B cell (primary cell): ENCODE data around the gene ACSS1. TPM values are rescaled to one million over a fixed set of nuclear protein-coding genes. Genes with fewer than 3 reads are reported as not detected.

Experiments used
- ATAC-seq: fragments of 200-7000 bp; cut with Tn5 transposase; one replicate; pipeline ENCODE4 v1.10.0; 2021; ENCODE audit warnings: low read depth, mild to moderate bottlenecking, moderate number of reproducible peaks, moderate library complexity
- CTCF ChIA-PET: fragments of 350-600 bp; sonication (Branson Sonifier 250); formaldehyde crosslinking; loops from one replicate; lab custom pipeline; 2021; ENCODE audit warnings: antibody characterized with exemption, inconsistent platforms; lab: Charles Lee
- POLR2A ChIA-PET: fragments of 350-600 bp; sonication (Branson Sonifier 250); formaldehyde crosslinking; loops from one replicate; lab custom pipeline; 2021; ENCODE audit warnings: antibody characterized with exemption; lab: Charles Lee
- DNase-seq: peaks from one replicate; pipeline ENCODE4 v3.0.0; 2013
- H2AFZ ChIP-seq: 2 replicates; pipeline ENCODE4 v1.6.1; 2012; ENCODE audit warnings: mild to moderate bottlenecking, low read depth, low read length; ENCODE audit not compliant: insufficient read depth, poor library complexity, severe bottlenecking
- H3K27ac ChIP-seq, 2 donors: 1 replicate in 1 of 2; 2 replicates in 1 of 2; pipeline ENCODE4 v1.5.1; 2012 to 2013; ENCODE audit warnings: low read length in 2 of 2, mild to moderate bottlenecking in 2 of 2, moderate library complexity in 1 of 2
- H3K27me3 ChIP-seq, 4 experiments: fragments of 200-600 bp in 1 of 4; sonication (generic) in 1 of 4; replicated peaks in 1 of 4; 1 replicate in 2 of 4; 2 replicates in 2 of 4; pipeline versions ENCODE4 v1.6.1 to v1.7.0; 2013 to 2016; ENCODE audit warnings: low read length in 3 of 4, mild to moderate bottlenecking in 2 of 4, mixed read lengths in 1 of 4, moderate library complexity in 1 of 4; ENCODE audit not compliant: insufficient read depth in 4 of 4, control insufficient read depth in 3 of 4; ENCODE audit errors: control extremely low read depth in 1 of 4
- H3K36me3 ChIP-seq, 2 experiments: replicated peaks in 1 of 2; 1 replicate in 1 of 2; 2 replicates in 1 of 2; pipeline versions ENCODE4 v1.6.1 to v1.7.1; 2013; ENCODE audit warnings: low read length in 1 of 2; ENCODE audit not compliant: insufficient read depth in 2 of 2, control insufficient read depth in 1 of 2; ENCODE audit errors: control extremely low read depth in 1 of 2, extremely low read depth in 1 of 2
- H3K4me1 ChIP-seq, 2 donors: fragments of 200-600 bp in 1 of 2; sonication (generic) in 1 of 2; 1 replicate in 1 of 2; 2 replicates in 1 of 2; pipeline versions ENCODE4 v1.5.1 to v1.6.1; 2013 to 2017; ENCODE audit warnings: low read length in 2 of 2; ENCODE audit not compliant: control insufficient read depth in 2 of 2, insufficient read depth in 2 of 2
- H3K4me2 ChIP-seq: replicated peaks from 2 replicates; pipeline ENCODE3; 2012; ENCODE audit warnings: mild to moderate bottlenecking, low read depth, low read length; ENCODE audit not compliant: poor library complexity, severe bottlenecking
- H3K4me3 ChIP-seq, 5 experiments: fragments of 200-600 bp in 1 of 5; sonication (generic) in 1 of 5; 1 replicate in 3 of 5; 2 replicates in 2 of 5; pipeline versions ENCODE4 v1.5.1 to v1.7.0; 2011 to 2016; ENCODE audit warnings: low read length in 4 of 5, mild to moderate bottlenecking in 4 of 5, low read depth in 2 of 5, control low read depth in 1 of 5, moderate library complexity in 1 of 5; ENCODE audit not compliant: insufficient read depth in 1 of 5; ENCODE audit errors: control extremely low read depth in 1 of 5, extremely low read depth in 1 of 5
- H3K79me2 ChIP-seq: fragments of 200-600 bp; sonication (generic); one replicate; pipeline ENCODE4 v1.6.0; 2016; ENCODE audit warnings: low read length; ENCODE audit not compliant: control insufficient read depth, insufficient read depth
- H3K9ac ChIP-seq: fragments of 200-600 bp; sonication (generic); 2 replicates; pipeline ENCODE4 v1.6.1; 2017; ENCODE audit warnings: mild to moderate bottlenecking, low read length, moderate library complexity
- H3K9me3 ChIP-seq, 3 donors: one replicate each; pipeline versions ENCODE4 v1.6.1 to v1.7.1; 2013; ENCODE audit warnings: low read length in 2 of 3; ENCODE audit not compliant: control insufficient read depth in 2 of 3, insufficient read depth in 1 of 3; ENCODE audit errors: control extremely low read depth in 1 of 3
- H4K20me1 ChIP-seq: 2 replicates; pipeline ENCODE4 v1.6.0; 2012; ENCODE audit warnings: mild to moderate bottlenecking, low read length; ENCODE audit not compliant: insufficient read depth, control insufficient read depth, poor library complexity, severe bottlenecking
- H3K27ac Mint-ChIP-seq: one replicate; pipeline ENCODE4 v1.8.0; 2021; ENCODE audit warnings: mixed read lengths
- H3K27me3 Mint-ChIP-seq: one replicate; pipeline ENCODE4 v1.8.0; 2021; ENCODE audit warnings: mixed read lengths
- H3K4me1 Mint-ChIP-seq: one replicate; pipeline ENCODE4 v1.8.0; 2021; ENCODE audit warnings: mixed read lengths
- H3K4me3 Mint-ChIP-seq: one replicate; pipeline ENCODE4 v1.8.0; 2021; ENCODE audit warnings: mixed read lengths
- H3K9me3 Mint-ChIP-seq: one replicate; pipeline ENCODE4 v1.8.0; 2022; ENCODE audit warnings: mixed read lengths; ENCODE audit not compliant: insufficient read depth
- EZH2 ChIP-seq: IDR thresholded peaks from 2 replicates; pipeline ENCODE4 v1.6.1; 2012; ENCODE audit warnings: borderline replicate concordance, low read depth, mild to moderate bottlenecking, moderate library complexity, low read length; ENCODE audit not compliant: insufficient read depth, poor library complexity, severe bottlenecking
- WGBS: methylation state at CpG from one replicate; pipeline ENCODE4 v1.1.5; 2013; ENCODE audit warnings: missing lambda C conversion rate; ENCODE audit not compliant: insufficient coverage; 5-methylcytosine and 5-hydroxymethylcytosine counted together
- intact Hi-C: fragments of 100-400 bp; cut with micrococcal nuclease; formaldehyde crosslinking; loops from one replicate; pipeline ENCODE4 v1.10.0; 2022
- polyA plus RNA-seq: library from polyadenylated mRNA; depleted of rRNA; stranded (reverse); fragments of >200 nt; gene quantifications from 2 replicates; pipeline ENCODE4 v1.2.3, GENCODE V29; 2012
- total RNA-seq, 2 donors: library from RNA; stranded (reverse); fragments of 120-200 nt in 1 of 2; gene quantifications; 1 replicate in 1 of 2; 2 replicates in 1 of 2; pipeline versions ENCODE4 v1.2.3 to v1.2.4, GENCODE V29; 2013 to 2022
- TF ChIP-seq, protein P1 (sequence below): fragments of 200-600 bp; IDR thresholded peaks from one replicate; pipeline ENCODE4 v1.8.0; 2022; ENCODE audit warnings: antibody characterized with exemption, mild to moderate bottlenecking

Gene ACSS1
- total and polyA plus RNA-seq, 2 donors (not counting 1 experiment from before 2014, with no cell fraction given): 82.7 to 95.5 TPM

DNA sequence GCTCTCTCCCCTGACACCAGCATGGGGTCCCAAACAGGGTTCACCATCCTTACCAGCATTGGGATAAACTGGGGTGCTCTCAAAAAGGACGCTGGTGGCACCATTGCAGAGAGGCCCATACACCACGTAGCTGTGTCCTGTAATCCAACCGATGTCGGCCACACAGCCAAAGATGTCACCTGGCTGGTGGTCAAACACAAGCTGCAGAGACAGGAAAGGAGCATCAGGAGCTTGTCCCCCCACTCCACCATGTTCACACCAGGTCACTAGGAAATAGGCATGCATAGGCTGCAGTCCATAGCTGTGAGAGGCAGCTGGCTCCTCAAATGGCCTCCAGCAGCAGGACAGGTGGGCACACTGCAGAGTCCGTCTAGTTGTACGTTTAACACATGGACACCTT, 36.6 kb downstream of the ACSS1 start:
- H3K36me3 ChIP-seq: peaks cover 0 to 85% of the 10 kb centered on the region in 2 experiments
- Mint-ChIP-seq H3K27me3 (no peaks in the 10 kb centered on the region), H3K27ac (no peak overlapping the region), H3K4me3 (no peak overlapping the region), H3K9me3 (no peaks in the 10 kb centered on the region), H3K4me1 (peaks cover 11% of the 10 kb centered on the region)
- no peak overlapping the region for H3K27ac ChIP-seq
- H3K4me2 ChIP-seq: no peak overlapping the region
- H3K4me1 ChIP-seq: no peaks in the 10 kb centered on the region
- no peaks in the 10 kb centered on the region for H3K27me3 ChIP-seq
- ATAC-seq: no peak
- H2AFZ ChIP-seq: no peak overlapping the region
- H4K20me1 ChIP-seq: peaks cover 100% of the 10 kb centered on the region
- ChIA-PET POLR2A (no interaction called here), CTCF (interaction anchor here (1.7 kb wide), 1 partner anchor 26 kb away, joined by 5 read pairs; no protein-coding TSS in a partner anchor)
- 98% methylated on average over 6 of the region's 6 CpGs for WGBS
- no peak for DNase-seq
- H3K4me3 ChIP-seq: no peak overlapping the region
- intact Hi-C loops: no loop called here
- no peaks in the 10 kb centered on the region for H3K9me3 ChIP-seq
- peaks cover 85% of the 10 kb centered on the region for H3K79me2 ChIP-seq
- TF ChIP-seq EZH2: no peak
- TF ChIP-seq, protein P1, sequence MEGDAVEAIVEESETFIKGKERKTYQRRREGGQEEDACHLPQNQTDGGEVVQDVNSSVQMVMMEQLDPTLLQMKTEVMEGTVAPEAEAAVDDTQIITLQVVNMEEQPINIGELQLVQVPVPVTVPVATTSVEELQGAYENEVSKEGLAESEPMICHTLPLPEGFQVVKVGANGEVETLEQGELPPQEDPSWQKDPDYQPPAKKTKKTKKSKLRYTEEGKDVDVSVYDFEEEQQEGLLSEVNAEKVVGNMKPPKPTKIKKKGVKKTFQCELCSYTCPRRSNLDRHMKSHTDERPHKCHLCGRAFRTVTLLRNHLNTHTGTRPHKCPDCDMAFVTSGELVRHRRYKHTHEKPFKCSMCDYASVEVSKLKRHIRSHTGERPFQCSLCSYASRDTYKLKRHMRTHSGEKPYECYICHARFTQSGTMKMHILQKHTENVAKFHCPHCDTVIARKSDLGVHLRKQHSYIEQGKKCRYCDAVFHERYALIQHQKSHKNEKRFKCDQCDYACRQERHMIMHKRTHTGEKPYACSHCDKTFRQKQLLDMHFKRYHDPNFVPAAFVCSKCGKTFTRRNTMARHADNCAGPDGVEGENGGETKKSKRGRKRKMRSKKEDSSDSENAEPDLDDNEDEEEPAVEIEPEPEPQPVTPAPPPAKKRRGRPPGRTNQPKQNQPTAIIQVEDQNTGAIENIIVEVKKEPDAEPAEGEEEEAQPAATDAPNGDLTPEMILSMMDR: no peak
- no peak overlapping the region for H3K9ac ChIP-seq

DNA sequence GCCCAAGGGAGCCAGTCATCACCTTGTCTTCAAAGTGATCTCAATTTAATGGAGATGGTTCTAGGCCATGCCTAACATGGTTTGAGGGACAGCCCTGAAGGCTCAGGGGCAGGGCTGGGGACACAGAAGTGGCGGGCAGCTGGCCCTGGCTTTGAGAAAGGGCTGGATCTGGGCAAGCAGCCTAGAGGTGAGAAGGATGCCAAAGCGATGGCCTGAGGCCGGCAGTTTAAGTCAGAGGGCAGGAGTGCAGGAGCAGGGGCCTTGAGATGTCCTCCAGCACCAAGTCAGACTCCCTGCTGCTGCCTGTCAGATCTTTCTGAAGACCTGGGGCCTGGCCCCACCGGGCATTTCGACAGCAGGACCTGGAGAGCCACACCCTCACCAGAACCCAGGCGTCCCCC, 37.0 kb downstream of the ACSS1 start:
- peaks cover 0 to 84% of the 10 kb centered on the region in 2 experiments for H3K36me3 ChIP-seq
- peaks cover 99% of the 10 kb centered on the region for H4K20me1 ChIP-seq
- no peak for ATAC-seq
- CTCF ChIA-PET: interaction anchor here (1.7 kb wide), 1 partner anchor 26 kb away, joined by 5 read pairs; no protein-coding TSS in a partner anchor
- no peaks in the 10 kb centered on the region for H3K9me3 ChIP-seq
- H3K4me3 ChIP-seq: no peak overlapping the region
- H3K27me3 ChIP-seq: no peaks in the 10 kb centered on the region
- no peak overlapping the region for H3K9ac ChIP-seq
- no peak overlapping the region for H3K4me2 ChIP-seq
- no peak overlapping the region for H2AFZ ChIP-seq
- H3K79me2 ChIP-seq: peaks cover 80% of the 10 kb centered on the region
- TF ChIP-seq EZH2: no peak
- TF ChIP-seq, protein P1: no peak
- H3K9me3 Mint-ChIP-seq: no peaks in the 10 kb centered on the region
- H3K4me1 ChIP-seq: no peaks in the 10 kb centered on the region
- peaks cover 12% of the 10 kb centered on the region for H3K4me1 Mint-ChIP-seq
- H3K27ac Mint-ChIP-seq: no peak overlapping the region
- WGBS: 98% methylated on average over 6 of the region's 6 CpGs
- H3K27me3 Mint-ChIP-seq: no peaks in the 10 kb centered on the region
- H3K4me3 Mint-ChIP-seq: no peak overlapping the region
- POLR2A ChIA-PET: no interaction called here
- no peak overlapping the region for H3K27ac ChIP-seq
- DNase-seq: no peak
- intact Hi-C loops: no loop called here
